Prostate gland (tissue), 2 donors: ENCODE results near the gene SBK1. TPM values are rescaled to one million over a fixed set of nuclear protein-coding genes. Genes with fewer than 3 reads are reported as not detected.

Experiments
- DNase-seq: peaks from one replicate; pipeline ENCODE4 v3.0.0-alpha.2; 2019; ENCODE audit warnings: low spot score
- H3K27ac ChIP-seq, 2 donors: fragments of 200-600 bp; sonication (generic); 2 replicates each; pipeline ENCODE4 v1.5.1; 2017 to 2019
- H3K27me3 ChIP-seq: fragments of 200-600 bp; sonication (generic); replicated peaks from 2 replicates; pipeline ENCODE4 v1.5.1; 2019; ENCODE audit not compliant: insufficient read depth
- H3K36me3 ChIP-seq, 2 donors: fragments of 200-600 bp; sonication (generic); 1 replicate in 1 of 2; 2 replicates in 1 of 2; pipeline versions ENCODE4 v1.5.1 to v1.8.1; 2017 to 2019
- H3K4me1 ChIP-seq: fragments of 200-600 bp; sonication (generic); replicated peaks from 2 replicates; pipeline ENCODE4 v1.5.1; 2019
- H3K4me3 ChIP-seq, 2 donors: fragments of 200-600 bp; sonication (generic); 2 replicates each; pipeline ENCODE4 v1.5.1; 2017 to 2019
- H3K9me3 ChIP-seq: fragments of 200-600 bp; sonication (generic); 2 replicates; pipeline ENCODE4 v1.5.1; 2017
- POLR2A ChIP-seq: fragments of 450-650 bp; IDR thresholded peaks from one replicate; pipeline ENCODE4 v1.6.1; 2016; ENCODE audit warnings: antibody characterized with exemption, mild to moderate bottlenecking
- POLR2AphosphoS5 ChIP-seq: sonication (generic); formaldehyde crosslinking; IDR thresholded peaks from one replicate; pipeline ENCODE4 v1.6.1; 2017; ENCODE audit warnings: antibody characterized with exemption
- WGBS: methylation state at CpG from one replicate; pipeline ENCODE4 v1.1.5; 2018; 5-methylcytosine and 5-hydroxymethylcytosine counted together
- intact Hi-C: fragments of 100-400 bp; cut with DNase I; formaldehyde crosslinking; loops from one replicate; pipeline ENCODE4 v1.14.2; 2022
- total RNA-seq, 2 donors: library from RNA; depleted of rRNA; stranded (reverse); fragments of >200 nt; gene quantifications; one replicate each; pipeline ENCODE4 v1.1.0, GENCODE V29; 2016
- TF ChIP-seq, protein P1 (sequence below), 4 experiments: fragments of 200-600 bp in 2 of 4; fragments of 450-650 bp in 2 of 4; sonication (generic) in 2 of 4; IDR thresholded peaks; 1 replicate in 3 of 4; 2 replicates in 1 of 4; pipeline ENCODE4 v1.5.1; 2016 to 2019; ENCODE audit warnings: antibody characterized with exemption in 4 of 4, mild to moderate bottlenecking in 2 of 4, moderate library complexity in 2 of 4

The SBK1 gene
- total RNA-seq, 2 donors from 2014 or later: 5.8 to 8.1 TPM

DNA sequence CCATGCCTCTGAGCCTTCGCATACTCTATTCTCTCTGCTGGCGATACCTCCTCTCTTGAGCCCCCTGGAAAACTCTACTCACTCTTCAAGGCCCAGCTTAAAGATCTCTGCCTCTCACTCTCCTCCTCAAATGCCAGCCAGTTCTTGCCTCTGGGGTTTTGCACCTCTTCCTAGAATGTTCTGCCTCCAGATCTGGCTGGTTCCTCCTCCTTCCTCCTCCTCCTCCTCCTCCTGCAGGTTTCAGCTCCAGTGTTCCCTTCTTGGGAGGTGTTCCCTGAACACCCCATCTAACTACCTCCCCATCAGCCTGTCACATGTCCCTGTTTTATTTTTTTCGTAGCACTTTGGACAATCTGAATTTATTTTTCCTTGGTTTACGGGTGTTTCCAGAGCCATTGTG, 35.1 kb upstream of the SBK1 start:
- no peak overlapping the region for H3K27ac ChIP-seq
- no peaks in the 10 kb centered on the region for H3K27me3 ChIP-seq
- H3K36me3 ChIP-seq: no peaks in the 10 kb centered on the region
- intact Hi-C loops: no loop called here
- no peak for TF ChIP-seq POLR2A
- TF ChIP-seq, protein P1, sequence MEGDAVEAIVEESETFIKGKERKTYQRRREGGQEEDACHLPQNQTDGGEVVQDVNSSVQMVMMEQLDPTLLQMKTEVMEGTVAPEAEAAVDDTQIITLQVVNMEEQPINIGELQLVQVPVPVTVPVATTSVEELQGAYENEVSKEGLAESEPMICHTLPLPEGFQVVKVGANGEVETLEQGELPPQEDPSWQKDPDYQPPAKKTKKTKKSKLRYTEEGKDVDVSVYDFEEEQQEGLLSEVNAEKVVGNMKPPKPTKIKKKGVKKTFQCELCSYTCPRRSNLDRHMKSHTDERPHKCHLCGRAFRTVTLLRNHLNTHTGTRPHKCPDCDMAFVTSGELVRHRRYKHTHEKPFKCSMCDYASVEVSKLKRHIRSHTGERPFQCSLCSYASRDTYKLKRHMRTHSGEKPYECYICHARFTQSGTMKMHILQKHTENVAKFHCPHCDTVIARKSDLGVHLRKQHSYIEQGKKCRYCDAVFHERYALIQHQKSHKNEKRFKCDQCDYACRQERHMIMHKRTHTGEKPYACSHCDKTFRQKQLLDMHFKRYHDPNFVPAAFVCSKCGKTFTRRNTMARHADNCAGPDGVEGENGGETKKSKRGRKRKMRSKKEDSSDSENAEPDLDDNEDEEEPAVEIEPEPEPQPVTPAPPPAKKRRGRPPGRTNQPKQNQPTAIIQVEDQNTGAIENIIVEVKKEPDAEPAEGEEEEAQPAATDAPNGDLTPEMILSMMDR (IDR thresholded peaks at IDR 0.05): no peak
- no peak for TF ChIP-seq POLR2AphosphoS5
- no peak for DNase-seq
- H3K4me3 ChIP-seq: no peak overlapping the region
- WGBS: 68% methylated on average over 4 of the region's 4 CpGs
- no peaks in the 10 kb centered on the region for H3K4me1 ChIP-seq
- no peaks in the 10 kb centered on the region for H3K9me3 ChIP-seq

DNA sequence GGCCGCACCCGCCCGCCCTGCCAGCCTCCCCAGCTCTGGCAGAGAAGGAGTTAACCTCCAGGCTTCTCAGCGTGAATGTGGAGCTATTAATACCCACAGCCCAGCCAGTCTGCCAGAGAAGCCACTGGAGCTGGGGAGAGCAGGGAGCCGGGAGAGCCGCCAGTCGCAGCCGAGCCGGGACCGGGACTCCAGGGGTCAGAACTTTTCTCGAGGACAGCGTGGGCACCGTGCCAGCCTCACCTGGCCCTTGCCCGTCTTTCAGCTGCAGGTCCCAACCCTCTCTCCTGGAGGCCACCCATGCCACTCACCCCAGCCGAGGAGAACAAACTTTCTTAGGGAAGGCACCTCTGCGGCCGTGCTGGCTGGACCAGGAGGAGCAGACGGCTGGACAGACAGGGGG, 33.8 kb upstream of the SBK1 start:
- Histone ChIP-seq H3K36me3 (no peaks in the 10 kb centered on the region), H3K27ac (no peak overlapping the region), H3K27me3 (no peaks in the 10 kb centered on the region), H3K4me3 (no peak overlapping the region), H3K9me3 (no peaks in the 10 kb centered on the region), H3K4me1 (no peaks in the 10 kb centered on the region)
- intact Hi-C loops: no loop called here
- WGBS: 5% methylated on average over 18 of the region's 18 CpGs
- TF ChIP-seq POLR2A (no peak), POLR2AphosphoS5 (no peak)
- TF ChIP-seq, protein P1 (IDR thresholded peaks at IDR 0.05): no peak
- DNase-seq: no peak

DNA sequence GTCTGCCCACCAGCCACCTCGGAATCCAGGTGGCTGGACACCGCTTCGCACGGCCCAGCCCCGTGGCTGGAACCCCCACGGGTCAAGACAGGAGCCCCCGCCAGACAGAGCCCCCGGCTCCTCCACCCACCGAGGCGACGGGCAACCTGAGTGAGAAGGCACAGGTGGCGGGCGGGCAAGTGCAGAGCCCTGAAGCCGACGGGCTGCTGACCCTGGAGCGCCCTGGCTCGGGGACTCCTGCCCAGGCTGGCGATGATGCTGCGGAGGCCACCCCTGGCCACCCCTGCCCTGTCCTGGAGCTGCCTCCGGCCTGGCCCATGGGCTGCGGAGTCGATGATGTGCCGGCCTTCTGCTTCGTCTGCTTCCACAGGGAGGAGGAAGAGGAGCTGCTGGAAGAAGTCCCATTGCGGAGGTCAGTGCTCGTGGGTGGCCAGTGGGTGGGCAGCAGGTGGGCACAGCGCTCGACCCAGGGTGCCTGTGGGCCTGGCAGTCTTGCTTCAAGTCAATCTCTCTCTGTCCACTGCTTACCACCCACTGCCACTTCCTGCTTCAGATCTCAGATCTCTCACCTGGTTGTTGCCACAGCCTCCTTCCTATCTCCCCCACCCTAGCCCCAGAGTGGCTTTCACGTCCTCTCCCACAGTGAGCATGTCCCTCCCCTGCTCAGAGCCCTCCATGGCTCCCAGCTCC, 33.1 kb upstream of the SBK1 start:
- Histone ChIP-seq H3K27ac (no peak overlapping the region), H3K27me3 (no peaks in the 10 kb centered on the region), H3K36me3 (no peaks in the 10 kb centered on the region), H3K9me3 (no peaks in the 10 kb centered on the region), H3K4me3 (no peak overlapping the region), H3K4me1 (no peaks in the 10 kb centered on the region)
- TF ChIP-seq, protein P1 (IDR thresholded peaks at IDR 0.05): no peak
- TF ChIP-seq POLR2A (no peak), POLR2AphosphoS5 (no peak)
- 62% methylated on average over 28 of the region's 29 CpGs for WGBS
- no peak for DNase-seq
- intact Hi-C loops: no loop called here

DNA sequence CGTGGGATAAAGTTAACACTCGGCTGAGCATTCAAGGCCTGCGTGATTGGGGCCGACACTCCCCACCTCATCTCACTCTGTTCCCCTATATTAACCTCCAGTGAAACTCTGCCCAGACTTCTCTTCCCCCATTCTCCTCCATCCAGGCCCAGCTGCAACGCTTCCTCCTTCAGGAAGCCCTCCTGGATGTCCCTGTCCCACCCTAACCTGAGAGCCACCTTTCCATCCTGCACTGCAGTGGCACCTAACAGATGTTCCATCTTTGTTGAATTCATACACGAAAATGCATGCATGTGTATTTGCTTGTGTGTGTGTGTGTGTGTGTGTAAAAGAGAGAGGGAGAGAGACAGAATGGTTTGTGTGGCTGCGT, 32.6 kb upstream of the SBK1 start:
- H3K27ac ChIP-seq: no peak overlapping the region
- H3K4me3 ChIP-seq: no peak overlapping the region
- H3K9me3 ChIP-seq: no peaks in the 10 kb centered on the region
- H3K36me3 ChIP-seq: no peaks in the 10 kb centered on the region
- 82% methylated on average over 7 of the region's 7 CpGs for WGBS
- DNase-seq: no peak
- no peaks in the 10 kb centered on the region for H3K27me3 ChIP-seq
- H3K4me1 ChIP-seq: no peaks in the 10 kb centered on the region
- intact Hi-C loops: no loop called here
- TF ChIP-seq POLR2A: no peak
- TF ChIP-seq POLR2AphosphoS5: no peak
- TF ChIP-seq, protein P1 (IDR thresholded peaks at IDR 0.05): no peak

DNA sequence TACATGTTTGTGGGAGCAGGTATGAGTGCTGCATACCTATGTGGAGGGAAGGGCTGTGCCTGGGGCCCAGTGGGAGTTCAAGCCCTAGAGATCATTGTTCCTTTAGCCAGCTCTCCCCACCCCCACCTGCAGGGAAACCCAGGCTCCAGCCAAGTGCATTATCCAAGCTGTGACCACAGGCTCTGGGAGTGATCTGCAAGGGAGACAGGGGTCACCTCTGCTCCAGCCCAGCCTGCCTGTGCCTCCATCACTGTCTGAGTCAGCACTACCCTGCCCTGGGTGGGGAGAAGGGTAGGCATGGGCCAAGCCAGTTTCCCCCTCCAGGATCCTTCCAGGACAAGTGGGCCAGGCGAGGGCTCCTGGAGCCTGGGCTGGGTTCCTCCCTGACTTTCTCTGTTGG, 32.1 kb upstream of the SBK1 start:
- WGBS: 92% methylated on average over 1 of the region's 1 CpG
- no peak for TF ChIP-seq POLR2AphosphoS5
- TF ChIP-seq POLR2A: no peak
- TF ChIP-seq, protein P1 (IDR thresholded peaks at IDR 0.05): no peak

More for the DNA sequence above, 32.1 kb upstream of the SBK1 start:
- Histone ChIP-seq H3K27ac (no peak overlapping the region), H3K4me1 (no peaks in the 10 kb centered on the region), H3K9me3 (no peaks in the 10 kb centered on the region), H3K27me3 (no peaks in the 10 kb centered on the region), H3K36me3 (no peaks in the 10 kb centered on the region), H3K4me3 (no peak overlapping the region)
- no peak for DNase-seq
- intact Hi-C loops: no loop called here
